Measurements from ENCODE around the gene DUSP1. TPM values are rescaled to one million over a fixed set of nuclear protein-coding genes. Genes with fewer than 3 reads are reported as not detected.

Gene DUSP1
- total and polyA plus RNA-seq, 9 of the 15 experiments (the other 6 are each of a cell fraction or from before 2014, with no cell fraction given) = 2.1 to 14.2 (median 8.5) TPM

DNA sequence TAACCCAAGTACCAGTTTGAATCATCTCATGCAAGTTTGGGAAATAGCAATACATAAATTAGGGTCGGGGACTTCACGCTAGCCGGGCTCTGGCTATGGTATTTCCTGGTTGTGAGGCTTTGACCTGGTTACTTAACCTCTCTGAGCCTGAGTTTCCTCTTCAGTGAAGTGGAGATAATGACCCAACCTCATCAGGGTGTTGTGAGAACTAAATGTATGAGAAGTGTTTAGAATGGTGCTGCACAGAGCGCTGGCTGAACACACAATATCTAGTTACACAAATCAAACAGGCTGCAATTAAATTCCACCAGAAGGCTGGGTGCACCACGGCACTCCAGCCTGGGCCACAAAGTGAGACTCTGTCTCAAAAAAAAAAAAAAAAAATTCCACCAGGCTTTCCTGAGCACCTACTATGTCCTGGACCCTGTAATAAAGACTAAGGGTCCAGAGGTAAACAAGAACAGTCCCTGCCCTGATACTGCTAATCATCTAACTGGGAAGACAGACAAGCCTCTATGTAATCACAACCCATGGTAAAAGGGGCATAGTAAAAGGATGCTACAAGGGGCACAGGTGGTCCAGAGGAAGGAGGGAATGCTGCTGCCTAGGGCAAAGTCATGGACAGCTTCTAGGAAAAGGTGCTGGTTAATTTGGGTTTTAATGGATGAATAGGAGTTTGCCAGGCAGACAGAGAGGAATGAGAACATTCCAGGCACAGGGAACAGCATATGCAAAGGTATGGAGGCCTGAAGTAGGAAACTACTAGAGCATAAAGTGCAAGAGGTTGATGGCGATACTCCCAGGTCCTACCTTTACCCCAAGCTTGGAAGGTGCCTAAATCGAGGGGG is 27.7 kb downstream of the DUSP1 start:
- POLR2A ChIA-PET = no interaction called here
- ATAC-seq = no peak
- Histone ChIP-seq H4K20me1 (replicated peaks; ENCODE audit: control insufficient read depth, insufficient read depth, low read length) (no peaks in the 10 kb centered on the region), H3K9me3 (replicated peaks; ENCODE audit: control insufficient read depth, insufficient read depth, low read depth, low read length) (peaks cover 5% of the 10 kb centered on the region), H3K4me2 (ENCODE audit: insufficient read depth, low read length) (no peak overlapping the region), H3K4me3 (no peak overlapping the region), H3K36me3 (ENCODE audit: control insufficient read depth, insufficient read depth, low read length) (no peaks in the 10 kb centered on the region), H3K79me2 (ENCODE audit: control insufficient read depth, insufficient read depth, low read length) (no peaks in the 10 kb centered on the region), H3K27me3 (ENCODE audit: control insufficient read depth in 2 of 2, insufficient read depth in 2 of 2, low read length in 2 of 2) (peaks cover 5% of the 10 kb centered on the region in 2 experiments; a peak in 4 of 5 replicates), H3K27ac (ENCODE audit: extremely low read depth, low read depth, low read length) (no peak overlapping the region), H3K4me1 (replicated peaks in 1 of 2; ENCODE audit: control insufficient read depth in 2 of 2, insufficient read depth in 2 of 2, low read length in 2 of 2) (peaks cover 4 to 7% of the 10 kb centered on the region in 2 experiments; a peak in 4 of 5 replicates), H3K9me1 (ENCODE audit: control insufficient read depth, insufficient read depth, low read length) (no peaks in the 10 kb centered on the region), H2AFZ (ENCODE audit: low read depth, low read length) (no peak overlapping the region), H3K9ac (ENCODE audit: insufficient read depth in 1 of 2, low read depth in 2 of 2, low read length in 2 of 2) (no peak overlapping the region)
- WGBS (ENCODE audit: insufficient coverage, low coverage, missing lambda C conversion rate) = 34% methylated on average over 7 of the region's 7 CpGs
- BruUV-seq (replicated peaks) = no TSS peak
- no peak for FAIRE-seq
- in situ Hi-C loops (cut with MboI) (no loop called here), intact Hi-C loops (cut with micrococcal nuclease) (no loop called here)
- CTCF ChIA-PET (ENCODE audit: low intra/inter-chr PET ratio) = no interaction called here
- no peak for DNase-seq (ENCODE audit: extremely low read depth in 1 of 4, low spot score in 3 of 4)
- TF ChIP-seq BCOR (IDR thresholded peaks at IDR 0.05) (peak; percentile 36; the same call in 1 of the 2 replicates), POLR3G (IDR thresholded peaks at IDR 0.05; ENCODE audit: extremely low read depth, insufficient read length, insufficient replicate concordance) (no peak), E2F3 (CRISPR knock-in tag; IDR thresholded peaks at IDR 0.05) (no peak), C11orf30 (IDR thresholded peaks at IDR 0.05; ENCODE audit: low read depth) (no peak)
- TF ChIP-seq, protein P1, sequence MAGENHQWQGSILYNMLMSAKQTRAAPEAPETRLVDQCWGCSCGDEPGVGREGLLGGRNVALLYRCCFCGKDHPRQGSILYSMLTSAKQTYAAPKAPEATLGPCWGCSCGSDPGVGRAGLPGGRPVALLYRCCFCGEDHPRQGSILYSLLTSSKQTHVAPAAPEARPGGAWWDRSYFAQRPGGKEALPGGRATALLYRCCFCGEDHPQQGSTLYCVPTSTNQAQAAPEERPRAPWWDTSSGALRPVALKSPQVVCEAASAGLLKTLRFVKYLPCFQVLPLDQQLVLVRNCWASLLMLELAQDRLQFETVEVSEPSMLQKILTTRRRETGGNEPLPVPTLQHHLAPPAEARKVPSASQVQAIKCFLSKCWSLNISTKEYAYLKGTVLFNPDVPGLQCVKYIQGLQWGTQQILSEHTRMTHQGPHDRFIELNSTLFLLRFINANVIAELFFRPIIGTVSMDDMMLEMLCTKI (IDR thresholded peaks at IDR 0.05; ENCODE audit: partially characterized antibody) = no peak
